Karpas-422 (cell line): Measurements from ENCODE around the gene GSX2. TPM values are rescaled to one million over a fixed set of nuclear protein-coding genes. Genes with fewer than 3 reads are reported as not detected.

ENCODE experiments used
- DNase-seq: peaks from one replicate; pipeline ENCODE4 v3.0.0-alpha.2; 2015
- H2AFZ ChIP-seq: fragments of 200-600 bp; sonication (generic); 2 replicates; pipeline ENCODE4 v1.6.1; 2014; ENCODE audit warnings: antibody characterized with exemption, low read length, mixed read lengths
- H3K27ac ChIP-seq: fragments of 200-600 bp; sonication (generic); 2 replicates; pipeline ENCODE4 v1.5.1; 2014; ENCODE audit warnings: mild to moderate bottlenecking, low read length, moderate library complexity
- H3K27me3 ChIP-seq: fragments of 200-600 bp; sonication (generic); 2 replicates; pipeline ENCODE4 v1.6.1; 2014; ENCODE audit warnings: low read length, mixed read lengths
- H3K36me3 ChIP-seq: fragments of 200-600 bp; sonication (generic); 2 replicates; pipeline ENCODE4 v1.6.1; 2014; ENCODE audit warnings: low read length, mixed read lengths; ENCODE audit not compliant: insufficient read depth
- H3K4me1 ChIP-seq: fragments of 200-600 bp; sonication (generic); 2 replicates; pipeline ENCODE4 v1.6.1; 2014; ENCODE audit warnings: mild to moderate bottlenecking, low read length, mixed read lengths
- H3K4me2 ChIP-seq: fragments of 200-600 bp; sonication (generic); 2 replicates; pipeline ENCODE4 v1.6.1; 2014; ENCODE audit warnings: low read length, low read depth, mild to moderate bottlenecking; ENCODE audit not compliant: poor library complexity, severe bottlenecking
- H3K4me3 ChIP-seq: fragments of 200-600 bp; sonication (generic); 2 replicates; pipeline ENCODE4 v1.5.1; 2014; ENCODE audit warnings: mild to moderate bottlenecking, antibody characterized with exemption, low read length, mixed read lengths
- H3K79me2 ChIP-seq: fragments of 200-600 bp; sonication (generic); 2 replicates; pipeline ENCODE4 v1.6.1; 2014; ENCODE audit warnings: mild to moderate bottlenecking, low read length, mixed read lengths
- H3K9ac ChIP-seq: fragments of 200-600 bp; sonication (generic); 2 replicates; pipeline ENCODE4 v1.6.0; 2014; ENCODE audit warnings: low read length
- H3K9me2 ChIP-seq: fragments of 200-600 bp; sonication (generic), shearing (Covaris generic); replicated peaks from 2 replicates; pipeline ENCODE4 v1.6.0; 2014; ENCODE audit warnings: mild to moderate bottlenecking, low read length, moderate library complexity; ENCODE audit not compliant: insufficient read depth
- H3K9me3 ChIP-seq: fragments of 300-700, 200-600 bp; sonication (generic); 2 replicates; pipeline ENCODE4 v1.6.1; 2014; ENCODE audit warnings: low read length, mixed read lengths
- H4K20me1 ChIP-seq: fragments of 200-600 bp; sonication (generic); 2 replicates; pipeline ENCODE4 v1.6.1; 2014; ENCODE audit warnings: mild to moderate bottlenecking, antibody characterized with exemption, low read length, low read depth; ENCODE audit not compliant: insufficient read depth
- total RNA-seq: library from RNA; depleted of rRNA; stranded (reverse); fragments of >200 nt; shearing (Covaris generic); gene quantifications from 2 replicates; pipeline ENCODE4 v1.2.3, GENCODE V29; 2014; ENCODE audit warnings: low replicate concordance

The GSX2 gene
- total RNA-seq, 1 experiment from 2014 or later = 9.5 TPM

DNA sequence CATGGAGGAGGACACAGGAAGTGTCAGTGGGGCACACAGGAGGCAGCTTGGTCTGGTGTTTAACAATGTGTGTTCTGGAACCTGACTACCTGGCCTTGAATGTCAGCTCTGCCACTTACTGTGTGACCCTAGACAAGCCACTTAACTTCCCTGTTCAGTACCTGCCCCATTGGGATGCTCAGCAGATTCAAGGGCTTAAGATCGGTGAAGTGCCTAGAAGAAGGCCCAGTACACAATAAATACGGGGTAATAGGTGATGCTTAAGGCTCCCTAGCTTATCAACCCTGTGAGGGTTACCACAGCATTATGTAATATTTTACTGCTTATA is 33.9 kb upstream of the GSX2 start:
- Histone ChIP-seq H4K20me1 (peaks cover 6% of the 10 kb centered on the region; the same call in 1 of the 2 replicates), H3K9me3 (no peaks in the 10 kb centered on the region; the same call in 1 of the 2 replicates), H3K4me1 (peaks cover 39% of the 10 kb centered on the region), H3K27me3 (no peaks in the 10 kb centered on the region), H3K9me2 (no peaks in the 10 kb centered on the region), H3K79me2 (peaks cover 41% of the 10 kb centered on the region), H3K4me3 (no peak overlapping the region), H3K27ac (0 out of 2 replicates have a peak overlapping the region, but pooled peaks have one; percentile 77), H3K9ac (no peak overlapping the region), H3K4me2 (peak overlapping the region; percentile 80), H2AFZ (0 out of 2 replicates have a peak overlapping the region, but pooled peaks have one; percentile 74), H3K36me3 (peaks cover 20% of the 10 kb centered on the region)
- DNase-seq = no peak

GRCh38 chr4:54066718-54067129 is 33.2 kb upstream of the GSX2 start:
- H3K4me1 ChIP-seq = peaks cover 32% of the 10 kb centered on the region
- no peak for DNase-seq
- no peaks in the 10 kb centered on the region; the same call in 1 of the 2 replicates for H3K9me3 ChIP-seq
- H2AFZ ChIP-seq = 0 out of 2 replicates have a peak overlapping the region, but pooled peaks have one; percentile 23
- H3K9me2 ChIP-seq = no peaks in the 10 kb centered on the region
- peaks cover 15% of the 10 kb centered on the region for H3K36me3 ChIP-seq
- no peak overlapping the region for H3K4me2 ChIP-seq
- no peak overlapping the region for H3K4me3 ChIP-seq
- H3K27me3 ChIP-seq = no peaks in the 10 kb centered on the region
- H3K9ac ChIP-seq = no peak overlapping the region
- peaks cover 34% of the 10 kb centered on the region for H3K79me2 ChIP-seq
- H4K20me1 ChIP-seq = peaks cover 6% of the 10 kb centered on the region; the same call in 1 of the 2 replicates
- H3K27ac ChIP-seq = 0 out of 2 replicates have a peak overlapping the region, but pooled peaks have one; percentile 23

GRCh38 chr4:54067166-54067565 is 32.8 kb upstream of the GSX2 start:
- no peak for DNase-seq
- Histone ChIP-seq H3K9me2 (no peaks in the 10 kb centered on the region), H3K27ac (0 out of 2 replicates have a peak overlapping the region, but pooled peaks have one; percentile 23), H3K9me3 (no peaks in the 10 kb centered on the region; the same call in 1 of the 2 replicates), H3K4me1 (peaks cover 29% of the 10 kb centered on the region), H4K20me1 (0 out of 2 replicates have a peak, but pooled peaks cover 6% of the 10 kb centered on the region), H3K9ac (no peak overlapping the region), H3K4me2 (no peak overlapping the region), H3K79me2 (peaks cover 29% of the 10 kb centered on the region), H3K4me3 (no peak overlapping the region), H3K36me3 (peaks cover 14% of the 10 kb centered on the region), H3K27me3 (no peaks in the 10 kb centered on the region), H2AFZ (0 out of 2 replicates have a peak overlapping the region, but pooled peaks have one; percentile 23)

GRCh38 chr4:54073271-54073880 is 26.6 kb upstream of the GSX2 start:
- H3K9me3 ChIP-seq = no peaks in the 10 kb centered on the region
- no peak overlapping the region for H3K27ac ChIP-seq
- no peak overlapping the region for H2AFZ ChIP-seq
- H3K4me1 ChIP-seq = no peaks in the 10 kb centered on the region
- no peaks in the 10 kb centered on the region for H3K79me2 ChIP-seq
- H3K4me2 ChIP-seq = no peak overlapping the region
- H3K27me3 ChIP-seq = no peaks in the 10 kb centered on the region
- no peak overlapping the region for H3K4me3 ChIP-seq
- no peaks in the 10 kb centered on the region for H4K20me1 ChIP-seq
- H3K36me3 ChIP-seq = peaks cover 2% of the 10 kb centered on the region; the same call in 1 of the 2 replicates
- H3K9ac ChIP-seq = no peak overlapping the region
- DNase-seq = no peak
- no peaks in the 10 kb centered on the region for H3K9me2 ChIP-seq

GRCh38 chr4:54074381-54074780 is 25.6 kb upstream of the GSX2 start:
- Histone ChIP-seq H3K9me2 (no peaks in the 10 kb centered on the region), H3K4me3 (no peak overlapping the region), H3K9me3 (no peaks in the 10 kb centered on the region), H3K4me1 (no peaks in the 10 kb centered on the region), H3K27ac (no peak overlapping the region), H3K36me3 (no peaks in the 10 kb centered on the region), H3K4me2 (no peak overlapping the region), H3K27me3 (no peaks in the 10 kb centered on the region), H4K20me1 (no peaks in the 10 kb centered on the region), H2AFZ (no peak overlapping the region), H3K9ac (no peak overlapping the region), H3K79me2 (no peaks in the 10 kb centered on the region)
- DNase-seq = no peak

DNA sequence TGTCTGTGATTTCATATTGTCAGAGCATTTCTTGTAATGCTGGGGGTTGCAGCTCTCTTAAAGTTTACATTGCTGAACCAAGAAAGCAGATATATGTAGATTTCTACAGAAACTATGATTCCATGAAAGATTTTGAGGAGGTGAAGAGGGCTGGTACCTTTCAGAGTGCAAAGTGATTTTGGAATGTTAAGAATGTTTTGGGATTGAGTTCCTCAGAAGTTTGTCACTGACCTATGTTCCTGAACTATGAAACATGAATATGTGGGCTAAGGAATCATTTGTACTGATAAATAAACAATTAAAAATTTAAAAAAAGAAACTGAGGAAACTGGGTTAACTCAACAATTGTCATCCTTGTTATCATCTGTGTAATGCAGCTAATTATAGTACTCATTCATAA is 23.3 kb upstream of the GSX2 start:
- no peak for DNase-seq
- H2AFZ ChIP-seq = no peak overlapping the region
- H3K9me2 ChIP-seq = no peaks in the 10 kb centered on the region
- H3K9ac ChIP-seq = no peak overlapping the region
- H3K4me1 ChIP-seq = no peaks in the 10 kb centered on the region
- H3K79me2 ChIP-seq = no peaks in the 10 kb centered on the region
- no peaks in the 10 kb centered on the region for H3K36me3 ChIP-seq
- H3K9me3 ChIP-seq = no peaks in the 10 kb centered on the region
- H4K20me1 ChIP-seq = no peaks in the 10 kb centered on the region
- H3K27ac ChIP-seq = no peak overlapping the region
- H3K27me3 ChIP-seq = no peaks in the 10 kb centered on the region
- no peak overlapping the region for H3K4me2 ChIP-seq
- no peak overlapping the region for H3K4me3 ChIP-seq

- Histone ChIP-seq H3K4me3 (no peak overlapping the region), H3K9me3 (no peaks in the 10 kb centered on the region), H3K27me3 (no peaks in the 10 kb centered on the region), H3K9me2 (no peaks in the 10 kb centered on the region), H3K9ac (no peak overlapping the region), H3K27ac (no peak overlapping the region), H3K79me2 (no peaks in the 10 kb centered on the region), H3K4me1 (no peaks in the 10 kb centered on the region), H3K36me3 (peaks cover 7% of the 10 kb centered on the region; the same call in 1 of the 2 replicates), H4K20me1 (no peaks in the 10 kb centered on the region), H3K4me2 (no peak overlapping the region), H2AFZ (no peak overlapping the region)
- DNase-seq = no peak
Measured at GRCh38 chr4:54077812-54078211, 22.2 kb upstream of the GSX2 start.

DNA sequence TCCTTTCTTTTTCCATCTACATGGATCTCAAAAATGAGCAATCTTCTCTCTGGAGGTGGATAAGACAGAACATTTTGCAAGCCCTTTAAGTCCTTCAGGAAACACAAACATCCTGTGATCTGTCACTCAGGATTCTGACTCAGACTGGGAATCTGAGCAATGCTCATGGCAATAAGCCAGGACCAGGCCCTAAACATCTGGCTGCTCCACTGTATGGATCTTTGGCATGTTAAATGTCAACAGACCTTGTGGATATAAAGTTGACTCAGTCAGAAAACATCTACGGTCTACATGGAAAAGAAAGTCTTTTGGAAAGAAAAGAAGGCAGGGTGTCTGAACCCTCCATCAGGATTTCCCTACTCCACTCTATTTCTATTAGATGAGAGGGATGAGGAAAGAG is 17.8 kb upstream of the GSX2 start:
- no peaks in the 10 kb centered on the region for H4K20me1 ChIP-seq

More for the DNA sequence above, 17.8 kb upstream of the GSX2 start:
- H3K36me3 ChIP-seq = peaks cover 7% of the 10 kb centered on the region; the same call in 1 of the 2 replicates
- DNase-seq = no peak
- H3K4me3 ChIP-seq = no peak overlapping the region
- H3K9me2 ChIP-seq = no peaks in the 10 kb centered on the region
- no peak overlapping the region for H3K27ac ChIP-seq
- H3K27me3 ChIP-seq = no peaks in the 10 kb centered on the region
- peaks cover 6% of the 10 kb centered on the region for H3K4me1 ChIP-seq
- no peaks in the 10 kb centered on the region for H3K9me3 ChIP-seq
- no peaks in the 10 kb centered on the region for H3K79me2 ChIP-seq
- no peak overlapping the region for H3K9ac ChIP-seq
- no peak overlapping the region for H3K4me2 ChIP-seq
- no peak overlapping the region for H2AFZ ChIP-seq
